Frontal cortex (tissue), 4 donors: ENCODE results near the gene NDST3. TPM values are rescaled to one million over a fixed set of nuclear protein-coding genes. Genes with fewer than 3 reads are reported as not detected.

Experiments
- DNase-seq, 2 donors: peaks; one replicate each; pipeline ENCODE4 v3.0.0; 2012; ENCODE audit warnings: low spot score in 2 of 2
- FAIRE-seq: peaks from 2 replicates; lab custom pipeline; 2012; peaks lifted over from hg19 to GRCh38; lab: Jason Lieb, UNC
- total RNA-seq: library from RNA; depleted of rRNA; stranded (reverse); fragments of >200 nt; gene quantifications from one replicate; pipeline ENCODE4 v1.2.3, GENCODE V29; 2014
- donor health status: control.
- donor health status: control.
- donor health status: control.

Gene NDST3
- total RNA-seq, 1 donor from 2014 or later: 39.1 TPM

DNA sequence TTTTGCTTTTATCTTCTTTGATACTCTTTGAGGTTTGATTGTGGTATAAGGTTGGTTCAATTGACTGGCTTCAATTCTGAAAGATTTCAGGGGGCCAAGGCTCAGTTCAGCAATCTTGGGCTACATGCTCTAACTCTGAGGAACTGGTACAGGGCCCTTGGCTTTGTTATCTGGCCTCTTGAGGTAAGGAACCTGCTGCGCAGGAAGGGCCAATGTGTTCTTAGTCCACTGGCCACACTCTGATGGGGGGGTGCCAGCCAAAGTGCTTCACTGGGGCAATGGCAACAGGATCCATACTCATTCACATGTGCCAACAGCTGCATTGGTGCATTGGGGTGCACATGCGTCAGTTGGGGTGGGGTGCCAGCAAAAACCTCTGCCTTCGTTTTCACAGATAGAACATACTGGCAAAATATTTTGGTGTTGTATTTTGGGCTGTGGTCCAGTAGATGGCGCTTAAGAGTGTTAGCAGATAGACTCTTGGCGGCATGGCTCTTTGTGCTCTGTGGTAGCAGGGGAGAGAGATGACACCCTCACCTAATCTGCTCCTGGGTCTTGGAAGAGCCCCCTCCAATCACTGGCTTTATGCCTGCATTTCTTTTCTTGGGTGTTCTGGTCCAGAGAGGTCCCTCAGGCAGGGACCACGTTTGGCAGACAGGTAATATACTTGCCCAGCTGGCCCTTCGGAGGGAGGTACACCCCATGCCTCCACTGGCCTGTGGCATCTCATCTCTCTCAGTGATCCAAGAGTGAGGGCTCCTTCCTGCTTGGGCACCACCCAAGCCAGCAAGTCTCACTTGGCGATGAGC, 42.9 kb downstream of the NDST3 start:
- DNase-seq (no peak), FAIRE-seq (no peak)

DNA sequence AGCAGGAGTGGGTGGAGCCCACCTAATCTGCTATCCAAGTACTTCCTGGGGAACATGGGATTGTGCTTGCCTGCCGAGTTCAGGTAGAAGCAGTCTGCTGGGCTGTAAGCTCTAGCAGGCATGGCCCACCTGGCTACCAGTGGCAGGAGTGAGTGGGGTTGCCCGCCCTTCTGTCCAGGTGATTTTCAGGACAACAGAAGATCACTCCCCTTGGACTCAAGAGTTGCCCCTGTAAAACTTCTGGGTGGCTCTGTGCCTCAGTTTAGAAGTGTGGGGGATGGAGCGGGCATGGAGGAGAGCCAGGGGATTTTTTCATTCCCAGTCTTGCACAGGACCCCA, 43.5 kb downstream of the NDST3 start:
- FAIRE-seq (no peak), DNase-seq (no peak)

DNA sequence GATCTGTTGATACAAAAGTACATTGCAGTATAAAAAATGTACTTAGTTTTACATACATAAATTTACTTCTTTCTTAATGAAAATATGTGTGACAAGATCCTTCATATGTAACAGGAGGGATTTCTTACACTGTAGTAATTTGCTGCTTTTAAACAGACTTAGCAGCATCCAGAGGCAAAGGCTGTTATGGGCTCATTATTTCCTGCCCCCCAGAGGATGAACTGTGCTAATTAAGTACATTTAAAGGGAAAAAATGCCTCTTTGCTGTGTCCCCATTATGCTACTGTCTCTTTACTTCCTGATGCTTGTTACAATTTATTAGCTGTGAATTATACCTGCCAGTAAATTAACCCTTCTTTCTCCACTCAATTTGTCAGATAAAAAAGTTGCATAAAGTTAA, 47.1 kb downstream of the NDST3 start:
- FAIRE-seq (no peak), DNase-seq (no peak)

DNA sequence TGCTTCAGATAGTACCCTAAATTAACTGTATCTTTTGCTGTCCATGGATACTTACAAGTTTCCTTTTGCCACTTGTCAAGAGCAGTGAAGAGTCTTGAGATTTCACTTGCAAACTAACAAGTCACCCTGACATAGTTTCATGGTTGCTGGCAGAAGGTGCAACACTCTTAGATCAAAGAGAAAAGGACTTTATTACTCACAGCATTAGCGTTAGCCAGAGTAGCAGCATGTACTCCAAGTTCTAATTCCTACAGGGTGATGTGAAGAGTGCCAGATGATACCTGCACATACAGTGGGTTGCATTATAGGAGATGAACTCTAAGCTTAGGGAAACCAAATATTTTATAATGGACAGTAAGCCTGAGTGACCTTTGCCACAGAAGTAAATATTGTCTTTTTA, 47.9 kb downstream of the NDST3 start:
- DNase-seq: no peak
- FAIRE-seq: no peak

DNA sequence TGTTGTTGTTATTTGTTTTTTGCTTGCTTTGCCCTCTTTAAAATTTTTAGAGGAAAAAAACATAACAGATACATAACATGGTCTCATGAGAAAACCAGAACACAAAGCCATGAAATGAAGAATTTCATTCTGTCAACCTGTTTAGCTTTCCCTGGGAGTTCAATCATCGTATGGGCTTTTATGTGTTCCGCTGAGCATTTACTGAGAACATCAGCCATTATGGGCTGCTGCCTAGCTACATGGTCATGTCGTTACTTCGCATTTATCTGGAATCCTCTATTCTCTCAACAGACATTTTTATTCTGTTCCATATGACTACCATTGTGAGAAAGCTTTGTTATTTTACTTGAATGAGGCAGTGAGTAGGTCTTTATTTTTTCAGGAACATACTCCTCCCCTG, 51.4 kb downstream of the NDST3 start:
- DNase-seq (no peak), FAIRE-seq (no peak)

DNA sequence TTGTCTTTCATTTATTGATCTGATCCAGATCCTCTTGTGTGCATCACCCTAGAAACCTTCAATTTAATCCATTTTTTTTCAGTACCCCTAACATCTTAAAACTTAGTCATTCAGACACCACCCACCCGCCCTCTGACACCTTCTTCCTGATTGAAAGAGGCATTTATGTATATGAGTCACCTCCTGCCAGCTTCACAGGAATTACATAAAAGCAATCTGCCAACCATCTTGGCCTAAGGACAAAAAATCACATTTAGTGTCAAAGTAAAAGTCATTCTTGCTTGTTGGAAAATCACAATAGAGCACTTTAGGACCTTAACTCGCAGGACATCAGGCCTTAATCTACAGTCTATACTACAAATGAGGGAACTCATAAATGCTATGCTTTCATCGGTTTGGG, 52.1 kb downstream of the NDST3 start:
- FAIRE-seq: no peak
- DNase-seq: no peak

DNA sequence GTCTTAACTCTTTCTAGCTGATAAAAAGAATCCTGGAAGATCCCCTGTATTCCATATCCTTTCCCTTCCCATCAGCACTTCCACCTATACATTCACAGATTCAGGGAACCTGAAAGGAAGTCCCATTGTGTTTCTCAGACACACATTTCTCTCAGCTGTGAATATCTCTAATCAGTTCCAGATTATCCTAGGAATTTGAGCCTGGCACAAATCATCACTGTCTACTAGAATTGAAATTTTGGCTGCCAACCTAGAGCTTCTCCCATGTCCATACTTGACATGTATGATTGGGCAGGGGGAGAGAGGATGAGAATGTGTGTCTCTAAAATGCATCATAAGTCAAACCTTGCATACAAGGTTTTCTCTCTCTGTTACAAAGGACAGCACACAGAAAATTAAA, 53.1 kb downstream of the NDST3 start:
- DNase-seq (no peak), FAIRE-seq (no peak)

DNA sequence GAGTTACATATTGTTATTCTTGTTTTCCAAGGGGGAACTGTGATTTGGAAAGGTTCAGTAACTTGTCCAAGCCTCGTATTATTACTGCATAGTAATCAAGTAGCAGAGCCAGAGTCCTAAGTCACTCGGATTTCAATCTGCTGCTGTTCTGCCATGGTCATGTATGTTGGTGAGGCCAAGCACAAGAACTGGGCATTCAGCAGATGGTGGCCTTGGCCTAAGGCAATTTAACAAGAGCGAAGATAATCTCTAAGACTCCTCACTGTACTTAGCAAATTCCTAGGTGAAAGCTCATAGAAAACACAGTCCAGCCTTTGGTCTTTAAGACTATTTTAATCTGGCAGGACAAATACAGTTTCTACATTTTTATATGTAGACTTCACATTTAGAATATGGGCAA, 64.8 kb downstream of the NDST3 start:
- FAIRE-seq: no peak
- DNase-seq: no peak

DNA sequence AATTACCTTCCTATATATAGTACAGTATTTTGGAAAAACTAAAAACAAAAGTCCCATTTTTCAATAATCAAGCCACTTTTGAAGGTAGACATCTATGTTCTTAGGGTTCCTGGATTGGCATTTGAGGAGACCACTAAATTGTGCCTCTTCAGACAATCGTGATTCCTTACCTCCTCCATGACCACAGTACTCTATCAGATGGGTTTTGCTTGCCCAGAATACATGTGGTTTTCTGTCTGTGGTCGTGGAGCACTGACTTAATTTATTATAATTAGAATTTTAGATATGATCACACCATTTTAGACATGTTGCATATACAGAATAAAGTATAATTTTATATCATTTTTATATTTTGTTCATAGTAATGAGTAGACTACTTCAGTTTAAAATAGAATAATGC, 67.9 kb downstream of the NDST3 start:
- DNase-seq (no peak), FAIRE-seq (no peak)

DNA sequence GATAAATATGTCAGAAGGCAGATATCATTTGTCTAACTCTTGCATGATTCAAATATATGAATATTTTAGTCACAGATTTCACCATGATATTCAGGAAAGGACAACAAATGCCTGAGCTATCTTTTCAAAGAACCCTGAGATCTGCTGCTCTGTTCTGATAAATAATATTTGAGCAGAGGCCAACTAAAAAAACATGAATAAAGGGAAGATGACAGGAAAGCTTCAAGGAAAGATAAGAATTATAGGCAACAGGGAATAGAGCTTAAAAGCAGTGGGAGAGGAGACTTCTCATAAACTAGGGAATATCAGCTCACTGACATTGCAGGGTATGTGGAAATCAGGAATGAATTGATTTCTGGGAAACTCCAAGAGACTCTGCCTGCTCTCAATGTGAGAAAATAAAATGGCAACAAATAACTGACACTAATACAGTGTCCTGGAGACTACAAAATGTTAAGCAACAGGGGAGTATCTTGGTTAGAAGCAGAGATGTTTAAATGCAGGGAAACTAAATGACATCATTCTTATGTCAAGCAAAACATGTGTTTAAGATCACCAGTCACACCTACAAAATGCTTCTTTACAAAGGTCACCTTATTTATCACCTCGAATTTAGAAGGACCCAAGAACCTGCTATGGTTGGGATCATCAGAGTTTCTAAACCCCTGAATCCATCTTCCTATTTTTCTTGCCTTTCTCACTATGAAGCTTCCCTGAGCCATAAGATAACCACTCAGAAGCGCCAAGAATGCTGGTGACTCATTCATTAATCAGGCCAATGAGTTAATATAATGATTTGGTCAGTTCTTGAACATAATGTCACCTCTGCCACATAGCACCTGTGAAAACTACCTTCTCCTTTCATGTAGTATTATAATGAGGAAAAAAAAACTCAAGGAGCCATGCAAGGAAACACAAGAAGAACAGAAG, 78.1 kb downstream of the NDST3 start:
- FAIRE-seq (no peak), DNase-seq (no peak)

DNA sequence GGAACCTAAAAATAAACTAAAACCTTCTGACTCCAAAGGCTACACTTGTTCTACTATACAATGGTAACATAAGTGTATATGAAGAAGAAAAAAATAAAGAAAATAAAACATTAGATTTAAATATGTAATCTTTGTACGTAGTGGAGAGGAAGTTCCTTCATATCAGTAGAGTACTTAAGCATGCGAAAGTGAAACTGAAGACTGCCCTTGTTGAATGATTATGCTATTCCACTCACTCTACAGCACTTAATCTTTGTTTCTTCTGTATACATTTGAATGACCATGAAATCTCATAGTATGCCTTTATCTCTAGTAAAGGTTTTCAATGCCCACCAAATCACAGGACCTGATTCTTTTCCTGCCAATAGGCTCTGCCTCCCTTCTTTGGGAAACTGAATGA, 78.9 kb downstream of the NDST3 start:
- no peak for FAIRE-seq

DNA sequence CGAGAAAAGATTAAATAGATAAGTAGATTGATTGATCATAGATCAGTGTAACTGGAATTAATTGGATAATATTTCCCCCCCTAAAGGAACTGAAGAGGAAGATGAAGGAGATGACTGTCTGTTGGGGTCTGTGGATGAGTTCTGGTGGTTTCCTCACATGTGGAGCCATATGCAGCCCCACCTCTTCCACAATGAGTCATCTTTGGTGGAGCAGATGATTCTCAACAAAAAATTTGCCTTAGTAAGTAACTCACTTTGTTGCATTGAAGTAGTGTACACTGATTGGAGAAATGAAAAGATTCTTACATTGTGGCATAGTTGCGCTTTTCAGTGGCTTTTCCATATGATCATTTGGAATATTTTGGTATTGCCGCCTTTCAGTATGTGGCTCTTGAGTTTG, 80.4 kb downstream of the NDST3 start:
- DNase-seq (no peak), FAIRE-seq (no peak)

More for the DNA sequence above, 78.9 kb downstream of the NDST3 start:
- no peak for DNase-seq

DNA sequence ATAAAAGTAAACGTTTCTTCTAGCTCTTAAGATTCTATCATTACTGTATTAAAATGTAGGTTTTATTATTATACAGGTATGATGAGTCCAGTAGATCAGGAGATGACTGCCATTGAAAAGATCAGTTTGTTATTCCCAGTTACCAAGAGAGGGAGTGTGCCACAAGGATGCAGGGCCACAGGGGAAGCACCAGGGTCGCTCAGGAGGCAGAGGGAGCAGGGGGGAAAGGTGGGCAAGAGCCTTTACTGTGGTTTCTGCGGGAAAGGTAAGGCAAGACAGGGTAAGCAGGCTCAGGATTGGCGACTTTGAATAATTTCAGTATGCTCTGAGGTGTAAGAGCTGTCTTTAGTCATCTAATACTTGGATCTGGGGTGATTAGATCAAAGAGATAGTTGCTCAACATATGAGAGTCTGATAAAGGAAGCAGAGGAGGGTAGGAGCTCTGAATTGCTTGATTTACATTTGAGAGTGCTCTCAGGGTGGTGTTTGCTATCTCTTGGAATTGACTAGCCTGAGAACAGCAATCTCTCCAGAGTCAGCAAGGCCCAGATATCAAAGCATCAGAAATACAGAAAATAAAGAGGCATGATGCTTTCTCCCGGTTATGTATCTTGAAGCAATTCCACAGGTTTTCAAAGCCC, 86.0 kb downstream of the NDST3 start:
- DNase-seq (no peak), FAIRE-seq (no peak)

DNA sequence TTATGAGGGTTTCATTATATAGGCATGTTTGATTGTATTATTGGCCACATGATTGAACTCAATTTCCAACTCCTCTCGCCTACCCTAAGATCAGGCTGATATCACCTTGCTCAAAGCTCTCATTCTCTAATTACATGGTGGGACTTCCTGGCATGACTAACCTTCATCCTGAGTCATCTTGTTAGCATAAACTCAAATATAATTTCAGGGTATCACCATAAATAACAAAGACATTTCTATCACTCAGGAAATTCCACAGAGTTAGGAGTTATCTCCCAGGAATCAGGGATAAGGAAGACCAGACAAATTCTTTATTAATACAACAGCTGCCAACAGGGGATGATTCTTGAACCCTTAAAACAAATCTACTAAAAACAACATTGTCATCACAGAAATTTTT, 90.7 kb downstream of the NDST3 start:
- no peak for FAIRE-seq
- DNase-seq: no peak

DNA sequence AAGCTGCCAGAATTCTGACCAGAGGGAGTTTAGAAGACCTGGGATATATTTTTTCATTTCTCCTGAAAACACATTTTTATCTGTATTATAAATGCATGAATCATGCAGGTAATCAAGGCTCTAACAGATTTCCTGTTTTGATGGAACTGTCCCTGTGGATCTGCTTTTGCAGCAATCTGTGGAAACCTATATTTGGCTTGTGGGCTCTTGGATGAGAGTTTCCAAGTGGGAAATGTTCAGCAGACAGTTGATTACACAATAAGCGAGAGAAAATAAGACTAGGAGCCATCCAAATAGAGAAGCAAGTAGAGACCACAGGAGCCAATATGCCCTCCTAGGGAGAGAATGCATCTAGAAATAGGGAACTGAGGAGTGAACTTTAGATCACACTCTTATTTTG, 105.0 kb downstream of the NDST3 start:
- DNase-seq: no peak
- no peak for FAIRE-seq

DNA sequence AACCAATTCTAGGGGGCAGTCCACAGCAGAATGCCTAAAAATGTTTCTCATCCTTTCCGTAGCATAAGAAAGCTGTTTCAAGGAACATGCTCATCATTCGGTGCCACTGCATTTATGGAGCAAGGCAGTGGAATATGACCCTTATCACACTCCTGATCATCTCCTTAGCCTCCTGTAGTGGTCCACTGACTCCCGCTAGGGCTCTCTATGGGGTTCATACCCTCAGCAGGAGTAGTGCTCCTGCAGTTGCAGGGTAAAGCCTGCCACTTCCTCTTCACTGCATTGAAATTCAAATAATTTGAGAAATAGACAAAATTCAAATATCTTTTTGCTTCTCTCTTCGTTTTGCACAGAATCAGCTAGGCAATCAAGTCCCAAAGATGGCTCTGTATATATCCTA, 107.0 kb downstream of the NDST3 start:
- DNase-seq (no peak), FAIRE-seq (no peak)

DNA sequence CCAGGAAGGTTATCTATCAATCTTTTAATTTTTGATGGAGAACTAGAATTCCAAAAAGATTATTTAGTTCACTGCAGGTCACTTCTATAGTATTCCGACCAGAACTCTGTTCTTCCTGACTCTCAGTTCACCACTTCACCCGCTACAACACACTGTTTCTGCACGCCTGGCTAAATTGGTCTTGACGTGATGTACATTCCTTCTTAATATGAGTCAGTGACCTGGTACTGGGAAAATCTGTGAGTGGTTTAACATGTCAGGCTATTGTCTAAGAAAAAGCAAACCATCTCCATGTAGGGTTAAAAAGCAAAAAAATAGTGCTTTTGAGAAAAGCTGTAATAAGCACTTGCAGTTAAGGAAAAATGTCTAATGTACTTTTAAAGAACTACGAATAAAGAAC, 120.4 kb downstream of the NDST3 start:
- DNase-seq: no peak
- no peak for FAIRE-seq

DNA sequence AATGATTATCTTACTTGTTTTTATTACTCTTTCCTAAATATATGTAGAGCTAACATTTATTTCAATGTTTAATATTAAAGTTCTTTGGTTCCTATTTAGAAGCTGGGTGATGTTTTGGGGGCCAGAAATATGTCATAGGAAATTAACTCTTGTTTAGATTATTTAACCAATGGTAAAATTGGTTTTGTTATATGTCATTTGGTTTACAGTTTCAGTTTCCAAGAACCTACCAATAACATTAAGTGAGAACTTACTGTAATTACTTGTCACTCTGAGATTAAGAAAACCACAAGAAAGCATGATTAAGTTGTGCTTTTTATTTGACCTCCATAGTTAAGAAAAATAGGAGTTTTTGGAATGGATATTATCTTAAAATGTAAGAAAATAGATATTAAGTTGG, 121.2 kb downstream of the NDST3 start:
- FAIRE-seq (no peak), DNase-seq (no peak)

DNA sequence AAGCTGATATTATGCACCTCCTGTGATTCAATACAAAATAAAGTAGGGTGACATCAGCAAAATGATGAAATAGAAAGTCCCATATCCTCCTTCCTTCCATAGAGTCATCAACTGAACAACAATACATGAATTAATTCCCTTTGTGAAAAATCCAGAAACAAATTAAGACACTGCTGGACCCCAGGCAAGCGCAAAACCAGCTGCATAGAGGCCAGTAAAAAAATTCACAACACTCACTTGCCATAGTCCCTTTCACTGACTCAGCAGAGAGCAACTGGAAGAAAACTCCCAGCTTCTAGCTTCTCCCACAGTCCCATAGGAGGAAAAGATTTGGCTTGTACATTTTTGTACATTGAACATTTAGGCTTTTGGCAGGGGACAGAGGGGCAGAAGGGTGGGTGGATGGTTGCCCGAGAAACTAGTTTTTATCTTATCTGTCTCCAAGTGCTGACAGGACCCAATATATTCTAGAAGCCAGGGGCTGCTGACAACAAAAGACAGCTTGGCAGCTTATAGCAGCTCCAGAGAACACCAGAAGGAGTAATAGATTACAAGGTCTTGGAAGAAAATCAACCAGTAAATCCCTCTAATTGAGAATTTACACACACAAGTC, 124.6 kb downstream of the NDST3 start:
- DNase-seq (no peak), FAIRE-seq (no peak)

DNA sequence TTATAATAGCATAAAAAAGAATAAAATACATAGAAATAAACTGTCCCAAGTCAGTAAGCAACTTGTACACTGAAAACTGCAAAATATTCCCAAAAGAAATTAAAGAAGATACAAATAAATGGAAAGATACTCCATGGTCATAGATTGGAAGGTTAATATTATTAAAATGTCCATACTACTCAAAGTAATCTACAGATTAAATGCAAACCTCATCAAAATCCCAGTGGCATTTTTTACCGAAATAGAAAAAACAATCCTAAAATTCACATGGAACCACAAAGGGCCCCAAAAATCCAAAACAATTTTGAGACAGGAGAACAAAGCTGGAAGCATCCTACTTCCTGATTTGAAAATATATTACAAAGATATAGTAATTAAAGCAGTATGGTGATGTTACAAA, 133.0 kb downstream of the NDST3 start:
- FAIRE-seq (no peak), DNase-seq (no peak)
